Cardiac fibroblast (primary cell): Measurements from ENCODE around the gene CCT5.

Experiments
- DNase-seq, 2 donors: peaks; one replicate each; pipeline versions ENCODE4 v3.0.0 to v3.0.0-alpha.2; 2010; ENCODE audit warnings: low read depth in 2 of 2
- H3K4me3 ChIP-seq, 2 donors: replicated peaks in 1 of 2; 1 replicate in 1 of 2; 2 replicates in 1 of 2; pipeline ENCODE4 v1.5.1; 2011; ENCODE audit warnings: low read depth in 2 of 2, low read length in 2 of 2, mild to moderate bottlenecking in 2 of 2, moderate library complexity in 1 of 2
- CTCF ChIP-seq: IDR thresholded peaks from one replicate; pipeline ENCODE4 v1.5.1; 2011; ENCODE audit warnings: low read depth, mild to moderate bottlenecking, low read length, inconsistent platforms

The CCT5 gene

GRCh38 chr5:10249948-10250805 is at the start of gene CCT5:
Gene CCT5 (plus strand): TSS chr5:10250280. CDS start chr5:10250341, 61 bp downstream.
- TF ChIP-seq CTCF, result no peak

GRCh38 chr5:10201223-10201868 is 48.7 kb upstream of the CCT5 start:
- DNase-seq, result peak; percentile 2 to 7
- peak; percentile 34 for TF ChIP-seq CTCF
- no peak overlapping the region for H3K4me3 ChIP-seq

More at GRCh38 chr5:10249948-10250805, at the start of gene CCT5:
- peak within 1 kb of the TSS; percentile 77 to 96 for H3K4me3 ChIP-seq
- DNase-seq, result peak; percentile 100

GRCh38 chr5:10202089-10202910 is 47.8 kb upstream of the CCT5 start:
- no peak for TF ChIP-seq CTCF
- no peak for DNase-seq
- no peak overlapping the region for H3K4me3 ChIP-seq

- DNase-seq, result no peak
- H3K4me3 ChIP-seq, result no peak overlapping the region
- TF ChIP-seq CTCF, result no peak
Measured at GRCh38 chr5:10209004-10209403, 41.1 kb upstream of the CCT5 start.

GRCh38 chr5:10213316-10213715 is 36.8 kb upstream of the CCT5 start:
- no peak for TF ChIP-seq CTCF
- no peak for DNase-seq
- no peak overlapping the region for H3K4me3 ChIP-seq

- no peak overlapping the region for H3K4me3 ChIP-seq
- DNase-seq, result no peak
- no peak for TF ChIP-seq CTCF
Measured at GRCh38 chr5:10214041-10214440, 36.0 kb upstream of the CCT5 start.
